ENCODE results near the gene BACE2.
A peak's percentile ranks its signal among the peaks of the same experiment; 100 is the strongest.

Gene BACE2

GRCh38 chr21:41167348-41168342 is at the start of gene BACE2:
Gene BACE2 (plus strand): TSS chr21:41168160. CDS start chr21:41168264, 104 bp downstream.
- TF ChIP-seq ZFX (IDR thresholded peaks at IDR 0.05; ENCODE audit: borderline replicate concordance) (no peak), CTCF (IDR thresholded peaks at IDR 0.05) (peak; percentile 80)
- peak within 1 kb of the TSS; percentile 27; the same call in 1 of the 2 replicates for H3K27ac ChIP-seq

GRCh38 chr21:41119901-41120300 is 48.1 kb upstream of the BACE2 start:
- no peak overlapping the region for H3K27ac ChIP-seq
- TF ChIP-seq CTCF (IDR thresholded peaks at IDR 0.05) (no peak), ZFX (IDR thresholded peaks at IDR 0.05; ENCODE audit: borderline replicate concordance) (no peak)

GRCh38 chr21:41120997-41121396 is 47.0 kb upstream of the BACE2 start:
- TF ChIP-seq CTCF (IDR thresholded peaks at IDR 0.05) (no peak), ZFX (IDR thresholded peaks at IDR 0.05; ENCODE audit: borderline replicate concordance) (no peak)
- H3K27ac ChIP-seq: no peak overlapping the region

GRCh38 chr21:41121785-41122415 is 46.1 kb upstream of the BACE2 start:
- TF ChIP-seq ZFX (IDR thresholded peaks at IDR 0.05; ENCODE audit: borderline replicate concordance) (no peak), CTCF (IDR thresholded peaks at IDR 0.05) (peak; percentile 95)
- no peak overlapping the region for H3K27ac ChIP-seq

GRCh38 chr21:41124641-41125201 is 43.2 kb upstream of the BACE2 start:
- TF ChIP-seq CTCF (IDR thresholded peaks at IDR 0.05): no peak
- no peak for TF ChIP-seq ZFX (IDR thresholded peaks at IDR 0.05; ENCODE audit: borderline replicate concordance)
- H3K27ac ChIP-seq: no peak overlapping the region

GRCh38 chr21:41128981-41129380 is 39.0 kb upstream of the BACE2 start:
- TF ChIP-seq CTCF (IDR thresholded peaks at IDR 0.05): no peak
- no peak for TF ChIP-seq ZFX (IDR thresholded peaks at IDR 0.05; ENCODE audit: borderline replicate concordance)
- no peak overlapping the region for H3K27ac ChIP-seq

Data from 22Rv1 (cell line).